Nephron progenitor cell (in vitro differentiated cells): Measurements from ENCODE around the gene BTBD9.

ENCODE experiments used
- DNase-seq: peaks from one replicate; pipeline ENCODE4 v3.0.0; 2021
- H3K27ac Mint-ChIP-seq: 2 replicates; pipeline ENCODE4 v1.8.0; 2021; ENCODE audit warnings: mild to moderate bottlenecking, moderate library complexity, mixed read lengths
- H3K27me3 Mint-ChIP-seq: 2 replicates; pipeline ENCODE4 v1.8.0; 2021; ENCODE audit warnings: mild to moderate bottlenecking, low read depth, mixed read lengths; ENCODE audit not compliant: poor library complexity
- H3K36me3 Mint-ChIP-seq: 2 replicates; pipeline ENCODE4 v1.8.0; 2021; ENCODE audit warnings: low read depth, mixed read lengths
- H3K4me1 Mint-ChIP-seq: 2 replicates; pipeline ENCODE4 v1.8.0; 2021; ENCODE audit warnings: mixed read lengths
- H3K4me3 Mint-ChIP-seq: 2 replicates; pipeline ENCODE4 v1.8.0; 2021; ENCODE audit warnings: mild to moderate bottlenecking, moderate library complexity, mixed read lengths
- H3K9me3 Mint-ChIP-seq: 2 replicates; pipeline ENCODE4 v1.8.0; 2021; ENCODE audit warnings: mild to moderate bottlenecking, moderate library complexity, mixed read lengths
- CTCF ChIP-seq: fragments of 200-600 bp; sonication (generic); IDR thresholded peaks from 2 replicates; pipeline ENCODE4 v1.5.0; 2021; ENCODE audit warnings: antibody characterized with exemption

BTBD9 gene

GRCh38 chr6:38322138-38322537, 317.6 kb downstream of the BTBD9 start:
- no peak for DNase-seq
- Mint-ChIP-seq H3K9me3 (peaks cover 6% of the 10 kb centered on the region), H3K27ac (no peak overlapping the region), H3K27me3 (no peaks in the 10 kb centered on the region), H3K36me3 (no peaks in the 10 kb centered on the region), H3K4me1 (peaks cover 34% of the 10 kb centered on the region), H3K4me3 (no peak overlapping the region)
- TF ChIP-seq CTCF, result no peak

GRCh38 chr6:38320843-38321242, 318.9 kb downstream of the BTBD9 start:
- DNase-seq, result no peak
- Mint-ChIP-seq H3K27me3 (no peaks in the 10 kb centered on the region), H3K27ac (no peak overlapping the region), H3K4me3 (no peak overlapping the region), H3K4me1 (peaks cover 34% of the 10 kb centered on the region), H3K9me3 (peaks cover 6% of the 10 kb centered on the region), H3K36me3 (no peaks in the 10 kb centered on the region)
- no peak for TF ChIP-seq CTCF

GRCh38 chr6:38320358-38320757, 319.4 kb downstream of the BTBD9 start:
- TF ChIP-seq CTCF, result no peak
- no peak overlapping the region for H3K4me3 Mint-ChIP-seq
- H3K27me3 Mint-ChIP-seq, result no peaks in the 10 kb centered on the region
- DNase-seq, result no peak
- no peak overlapping the region for H3K27ac Mint-ChIP-seq
- H3K36me3 Mint-ChIP-seq, result no peaks in the 10 kb centered on the region
- H3K9me3 Mint-ChIP-seq, result peaks cover 6% of the 10 kb centered on the region
- peaks cover 34% of the 10 kb centered on the region for H3K4me1 Mint-ChIP-seq

- TF ChIP-seq CTCF, result no peak
- H3K27ac Mint-ChIP-seq, result no peak overlapping the region
- no peak for DNase-seq
- H3K36me3 Mint-ChIP-seq, result no peaks in the 10 kb centered on the region
- peaks cover 6% of the 10 kb centered on the region for H3K9me3 Mint-ChIP-seq
- H3K4me3 Mint-ChIP-seq, result no peak overlapping the region
- no peaks in the 10 kb centered on the region for H3K27me3 Mint-ChIP-seq
- H3K4me1 Mint-ChIP-seq, result peaks cover 33% of the 10 kb centered on the region
Observed at GRCh38 chr6:38319256-38320212, 320.2 kb downstream of the BTBD9 start.

- H3K4me3 Mint-ChIP-seq, result no peak overlapping the region
- H3K36me3 Mint-ChIP-seq, result no peaks in the 10 kb centered on the region
- H3K4me1 Mint-ChIP-seq, result peaks cover 13% of the 10 kb centered on the region
- peaks cover 6% of the 10 kb centered on the region for H3K9me3 Mint-ChIP-seq
- no peak overlapping the region for H3K27ac Mint-ChIP-seq
- no peak for DNase-seq
- no peak for TF ChIP-seq CTCF
- H3K27me3 Mint-ChIP-seq, result peaks cover 4% of the 10 kb centered on the region
Observed at GRCh38 chr6:38316099-38316868, 323.4 kb downstream of the BTBD9 start.
